Endothelial cell of umbilical vein (primary cell): ENCODE data around the gene C11orf68. TPM values are rescaled to one million over a fixed set of nuclear protein-coding genes. Genes with fewer than 3 reads are reported as not detected.

Experiments
- BruUV-seq: library from RNA; stranded (reverse); fragments of 400-500 nt; replicated peaks from 2 replicates; lab custom pipeline; 2021; lab: Mats Ljungman, UMichigan
- CTCF ChIA-PET: fragments of 300-600, 350-600 bp; sonication (Branson Sonifier 250); formaldehyde crosslinking; loops from one replicate; lab custom pipeline; 2021; ENCODE audit warnings: antibody characterized with exemption, inconsistent platforms; lab: Charles Lee
- POLR2A ChIA-PET: fragments of 300-600, 350-600 bp; sonication (Branson Sonifier 250); formaldehyde crosslinking; loops from one replicate; lab custom pipeline; 2021; ENCODE audit warnings: antibody characterized with exemption, inconsistent platforms; lab: Charles Lee
- DNase-seq: peaks from one replicate; pipeline ENCODE4 v3.0.0-alpha.2; 2011; ENCODE audit warnings: low read depth, low spot score
- FAIRE-seq: peaks from 2 replicates; lab custom pipeline; 2011; peaks lifted over from hg19 to GRCh38; lab: Jason Lieb, UNC
- H2AFZ ChIP-seq: 2 replicates; pipeline ENCODE4 v1.6.0; 2012; ENCODE audit warnings: low read depth, low read length, control low read depth, inconsistent platforms
- H3K27ac ChIP-seq: 2 replicates; pipeline ENCODE4 v1.5.1; 2011; ENCODE audit warnings: low read depth, mild to moderate bottlenecking, control low read depth, low read length, moderate library complexity; ENCODE audit not compliant: insufficient read depth
- H3K27me3 ChIP-seq, 2 experiments: 2 replicates each; pipeline versions ENCODE4 v1.6.0 to v1.6.1; 2011; ENCODE audit warnings: low read length in 2 of 2, mixed read lengths in 1 of 2; ENCODE audit not compliant: control insufficient read depth in 2 of 2, insufficient read depth in 2 of 2
- H3K36me3 ChIP-seq, 2 experiments: 2 replicates in 1 of 2; 3 replicates in 1 of 2; pipeline ENCODE4 v1.5.1; 2011; ENCODE audit warnings: low read length in 2 of 2, mild to moderate bottlenecking in 1 of 2, moderate library complexity in 1 of 2; ENCODE audit not compliant: control insufficient read depth in 2 of 2, insufficient read depth in 2 of 2; ENCODE audit errors: extremely low read depth in 1 of 2
- H3K4me1 ChIP-seq: 3 replicates; pipeline ENCODE4 v1.5.1; 2011; ENCODE audit warnings: mild to moderate bottlenecking, low read length; ENCODE audit not compliant: control insufficient read depth, insufficient read depth; ENCODE audit errors: extremely low read depth
- H3K4me2 ChIP-seq: 2 replicates; pipeline ENCODE4 v1.6.1; 2011; ENCODE audit warnings: low read length, control low read depth, mixed read lengths; ENCODE audit not compliant: insufficient read depth
- H3K4me3 ChIP-seq, 3 experiments: fragments of 200-600 bp in 1 of 3; sonication (generic), shearing (Covaris generic) in 1 of 3; replicated peaks in 1 of 3; 2 replicates each; pipeline ENCODE4 v1.5.1; 2011 to 2016; ENCODE audit warnings: control low read depth in 3 of 3, low read length in 3 of 3, mild to moderate bottlenecking in 2 of 3, inconsistent platforms in 1 of 3, low read depth in 1 of 3, moderate library complexity in 1 of 3; ENCODE audit not compliant: insufficient read depth in 1 of 3
- H3K79me2 ChIP-seq: 2 replicates; pipeline ENCODE4 v1.6.0; 2012; ENCODE audit warnings: low read length, inconsistent platforms; ENCODE audit not compliant: control insufficient read depth, insufficient read depth
- H3K9ac ChIP-seq: replicated peaks from 2 replicates; pipeline ENCODE3; 2011; ENCODE audit warnings: low read length, control low read depth; ENCODE audit not compliant: insufficient read depth; ENCODE audit errors: extremely low read depth
- H3K9me1 ChIP-seq: replicated peaks from 3 replicates; pipeline ENCODE4 v1.6.0; 2011; ENCODE audit warnings: mild to moderate bottlenecking, low read length; ENCODE audit not compliant: control insufficient read depth, insufficient read depth; ENCODE audit errors: extremely low read depth
- H3K9me3 ChIP-seq: replicated peaks from 2 replicates; pipeline ENCODE4 v1.5.1; 2012; ENCODE audit warnings: low read length, inconsistent platforms; ENCODE audit not compliant: control insufficient read depth, insufficient read depth
- H4K20me1 ChIP-seq: replicated peaks from 2 replicates; pipeline ENCODE3; 2011; ENCODE audit warnings: mild to moderate bottlenecking, low read length; ENCODE audit not compliant: control insufficient read depth, insufficient read depth; ENCODE audit errors: extremely low read depth
- EZH2 ChIP-seq: IDR thresholded peaks from 2 replicates; pipeline ENCODE4 v1.6.1; 2012; ENCODE audit warnings: borderline replicate concordance, low read depth, mild to moderate bottlenecking, moderate library complexity, low read length, inconsistent platforms; ENCODE audit not compliant: severe bottlenecking
- FOS ChIP-seq: IDR thresholded peaks from 2 replicates; pipeline ENCODE4 v1.6.1; 2011; ENCODE audit warnings: mild to moderate bottlenecking, low read length, moderate library complexity, borderline replicate concordance; ENCODE audit not compliant: insufficient read depth
- GATA2 ChIP-seq: IDR thresholded peaks from 2 replicates; pipeline ENCODE4 v1.7.0; 2011; ENCODE audit warnings: low read depth, mild to moderate bottlenecking, moderate library complexity, mixed read lengths, low read length; ENCODE audit not compliant: insufficient read length, insufficient read depth
- JUN ChIP-seq: IDR thresholded peaks from 2 replicates; pipeline ENCODE4 v1.6.1; 2011; ENCODE audit warnings: borderline replicate concordance, low read depth; ENCODE audit not compliant: insufficient read length, insufficient read depth
- MYC ChIP-seq: IDR thresholded peaks from one replicate; pipeline ENCODE4 v1.6.1; 2011; ENCODE audit warnings: mild to moderate bottlenecking, low read depth, low read length
- POLR2A ChIP-seq: IDR thresholded peaks from 2 replicates; pipeline ENCODE4 v1.6.1; 2012; ENCODE audit warnings: low read depth, mild to moderate bottlenecking, control low read depth, low read length
- POLR2AphosphoS5 ChIP-seq: IDR thresholded peaks from 2 replicates; pipeline ENCODE4 v1.6.1; 2012; ENCODE audit warnings: low read depth, mild to moderate bottlenecking, control low read depth, low read length, moderate library complexity; ENCODE audit not compliant: insufficient read depth
- dilution Hi-C: fragments of 300-500 bp; cut with MboI; formaldehyde crosslinking; loops from one replicate; pipeline ENCODE4 v1.15.0; 2019; ENCODE audit warnings: low sequenced_read_pairs; ENCODE audit not compliant: extremely low pct_ligation_motif_present
- intact Hi-C: fragments of 100-400 bp; cut with micrococcal nuclease; formaldehyde crosslinking; loops from one replicate; pipeline ENCODE4 v1.10.0; 2022
- polyA plus RNA-seq, 4 experiments: library from polyadenylated mRNA; depleted of rRNA in 3 of 4; stranded (reverse) in 3 of 4; unstranded in 1 of 4; fragments of >200 nt; gene quantifications; 2 replicates each; pipeline versions ENCODE4 v1.2.1 to v1.2.3, GENCODE V29; 2011 to 2012; ENCODE audit warnings: missing spikeins in 1 of 4
- total RNA-seq: library from RNA; stranded (reverse); gene quantifications from 2 replicates; pipeline ENCODE4 v1.2.3, GENCODE V29; 2021
- TF ChIP-seq, protein P1 (sequence below), 2 donors: IDR thresholded peaks; 1 replicate in 1 of 2; 2 replicates in 1 of 2; pipeline ENCODE4 v1.5.1; 2011; ENCODE audit warnings: low read length in 2 of 2, mild to moderate bottlenecking in 2 of 2, moderate library complexity in 2 of 2, control low read depth in 1 of 2, inconsistent platforms in 1 of 2, low read depth in 1 of 2; ENCODE audit not compliant: insufficient read depth in 1 of 2; ENCODE audit errors: extremely low read depth in 1 of 2
- TF ChIP-seq, protein P2 (sequence below): IDR thresholded peaks from 2 replicates; pipeline ENCODE4 v1.6.1; 2011; ENCODE audit not compliant: insufficient read depth, insufficient read length

C11orf68 gene
- total and polyA plus RNA-seq, 2 donors (not counting 3 experiments of a cell fraction or from before 2014, with no cell fraction given): 35.6 to 66.5 TPM

DNA sequence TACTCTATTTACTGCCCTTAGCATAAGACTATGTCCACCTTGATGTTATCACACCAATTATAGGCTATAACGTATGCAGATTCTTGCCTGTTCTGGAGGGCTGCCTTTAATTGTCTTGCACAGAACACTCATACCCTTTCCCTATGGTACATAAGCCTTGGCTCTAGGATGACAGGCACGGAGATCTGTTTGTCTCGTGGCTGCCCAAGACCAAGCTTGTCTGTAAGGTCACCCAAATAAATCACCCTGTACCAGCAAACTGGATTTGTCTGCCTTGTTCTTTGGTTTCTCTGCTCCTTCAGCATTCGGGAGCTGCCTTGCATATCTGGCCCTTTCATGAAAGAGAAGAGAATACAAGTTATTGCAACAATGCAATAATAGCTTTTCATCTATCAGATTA lies 18.9 kb upstream of the C11orf68 start:
- Histone ChIP-seq H3K36me3 (no peaks in the 10 kb centered on the region), H3K27ac (no peak overlapping the region), H3K9ac (no peak overlapping the region), H3K4me3 (no peak overlapping the region), H3K4me1 (peaks cover 7% of the 10 kb centered on the region), H3K79me2 (no peaks in the 10 kb centered on the region), H3K27me3 (peaks cover 0 to 3% of the 10 kb centered on the region in 2 experiments), H3K9me1 (no peaks in the 10 kb centered on the region), H3K4me2 (no peak overlapping the region), H4K20me1 (no peaks in the 10 kb centered on the region), H3K9me3 (no peaks in the 10 kb centered on the region), H2AFZ (no peak overlapping the region)
- intact Hi-C loops: no loop called here
- ChIA-PET CTCF (interaction anchor here (1.2 to 1.6 kb wide), 2 partner anchors 9 to 11 kb away, joined by 3 to 4 read pairs; no protein-coding TSS in a partner anchor), POLR2A (no interaction called here)
- TF ChIP-seq, protein P1, sequence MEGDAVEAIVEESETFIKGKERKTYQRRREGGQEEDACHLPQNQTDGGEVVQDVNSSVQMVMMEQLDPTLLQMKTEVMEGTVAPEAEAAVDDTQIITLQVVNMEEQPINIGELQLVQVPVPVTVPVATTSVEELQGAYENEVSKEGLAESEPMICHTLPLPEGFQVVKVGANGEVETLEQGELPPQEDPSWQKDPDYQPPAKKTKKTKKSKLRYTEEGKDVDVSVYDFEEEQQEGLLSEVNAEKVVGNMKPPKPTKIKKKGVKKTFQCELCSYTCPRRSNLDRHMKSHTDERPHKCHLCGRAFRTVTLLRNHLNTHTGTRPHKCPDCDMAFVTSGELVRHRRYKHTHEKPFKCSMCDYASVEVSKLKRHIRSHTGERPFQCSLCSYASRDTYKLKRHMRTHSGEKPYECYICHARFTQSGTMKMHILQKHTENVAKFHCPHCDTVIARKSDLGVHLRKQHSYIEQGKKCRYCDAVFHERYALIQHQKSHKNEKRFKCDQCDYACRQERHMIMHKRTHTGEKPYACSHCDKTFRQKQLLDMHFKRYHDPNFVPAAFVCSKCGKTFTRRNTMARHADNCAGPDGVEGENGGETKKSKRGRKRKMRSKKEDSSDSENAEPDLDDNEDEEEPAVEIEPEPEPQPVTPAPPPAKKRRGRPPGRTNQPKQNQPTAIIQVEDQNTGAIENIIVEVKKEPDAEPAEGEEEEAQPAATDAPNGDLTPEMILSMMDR (IDR thresholded peaks at IDR 0.05; ENCODE audit: extremely low read depth in 1 of 2, insufficient read depth in 1 of 2, low read depth in 1 of 2, low read length in 2 of 2): no peak
- TF ChIP-seq POLR2A: no peak
- TF ChIP-seq FOS: no peak
- no peak for TF ChIP-seq GATA2
- no peak for TF ChIP-seq EZH2
- no peak for TF ChIP-seq POLR2AphosphoS5
- TF ChIP-seq, protein P2, sequence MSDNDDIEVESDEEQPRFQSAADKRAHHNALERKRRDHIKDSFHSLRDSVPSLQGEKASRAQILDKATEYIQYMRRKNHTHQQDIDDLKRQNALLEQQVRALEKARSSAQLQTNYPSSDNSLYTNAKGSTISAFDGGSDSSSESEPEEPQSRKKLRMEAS: no peak
- no peak for TF ChIP-seq JUN
- TF ChIP-seq MYC: no peak
- DNase-seq (no peak), FAIRE-seq (no peak)
- dilution Hi-C loops: no loop called here
- no TSS peak for BruUV-seq
